PFSK-1 (cell line): ENCODE results near the gene PNKD.

ENCODE experiments used
- FOXP2 ChIP-seq: optimal IDR thresholded peaks from 2 replicates; pipeline ENCODE3; 2011; ENCODE audit warnings: borderline replicate concordance, control low read depth, inconsistent platforms; ENCODE audit not compliant: insufficient read depth; ENCODE audit errors: extremely low read length, extremely low read depth
- POLR2AphosphoS5 ChIP-seq: IDR thresholded peaks from 2 replicates; pipeline ENCODE4 v1.6.1; 2012; ENCODE audit warnings: low read depth, mild to moderate bottlenecking, control low read depth, low read length, moderate library complexity
- REST ChIP-seq, 2 experiments: IDR thresholded peaks; 2 replicates each; pipeline versions ENCODE4 v1.6.1 to v1.8.0; 2011 to 2012; ENCODE audit warnings: low read depth in 2 of 2, low read length in 2 of 2, control low read depth in 1 of 2, inconsistent platforms in 1 of 2, mild to moderate bottlenecking in 1 of 2, moderate library complexity in 1 of 2; ENCODE audit not compliant: insufficient read depth in 1 of 2
- SIN3A ChIP-seq: IDR thresholded peaks from 2 replicates; pipeline ENCODE4 v1.6.1; 2012; ENCODE audit warnings: mild to moderate bottlenecking, low read length, moderate library complexity, borderline replicate concordance; ENCODE audit not compliant: insufficient read depth
- TAF1 ChIP-seq: IDR thresholded peaks from 2 replicates; pipeline ENCODE4 v1.6.1; 2012; ENCODE audit warnings: low read length, control low read depth, borderline replicate concordance; ENCODE audit not compliant: insufficient read depth

- TF ChIP-seq SIN3A (no peak), POLR2AphosphoS5 (no peak), REST (IDR thresholded peaks at IDR 0.05; ENCODE audit: insufficient read depth in 1 of 2, low read depth in 2 of 2, low read length in 2 of 2) (no peak), TAF1 (no peak), FOXP2 (no peak)
Measured at GRCh38 chr2:218301176-218301819, 31.0 kb downstream of the PNKD start.
